ENCODE data around the gene CCR7. TPM values are rescaled to one million over a fixed set of nuclear protein-coding genes. Genes with fewer than 3 reads are reported as not detected.

The CCR7 gene
- total and polyA plus RNA-seq, 12 donors: 0.10 to 1.7 (median 0.46) TPM; not detected in 7

GRCh38 chr17:40562838-40563219 is 2.4 kb downstream of the CCR7 start:
- Histone ChIP-seq H3K27ac (peak overlapping the region in 1 of 10 donors; percentile 91), H3K36me3 (peaks cover 0 to 5% (median 0%) of the 10 kb centered on the region in 9 donors), H3K4me3 (peak overlapping the region in 1 of 10 donors; percentile 43), H3K27me3 (peaks cover 0 to 27% (median 0%) of the 10 kb centered on the region in 7 donors), H3K4me1 (peaks cover 13 to 51% (median 27%) of the 10 kb centered on the region in 9 donors), H3K9me3 (peaks cover 0 to 13% (median 5%) of the 10 kb centered on the region in 11 donors)
- no peak for ATAC-seq
- no peak for TF ChIP-seq CTCF (IDR thresholded peaks at IDR 0.05)
- intact Hi-C loops (cut with DNase I): loop anchor here in 7 of 10 donors (5.0 to 10.0 kb wide), 6 partner anchors 86 to 258 kb away; partner anchors contain the start of genes GJD3 (in 4 of the 7) and RARA (in 1 of the 7)
- 78 to 100% methylated on average over 1 of the region's 1 CpG for WGBS, 2 donors
- DNase-seq: no peak

GRCh38 chr17:40561871-40562611 is 3.2 kb downstream of the CCR7 start:
- DNase-seq: no peak
- Histone ChIP-seq H3K4me1 (peaks cover 16 to 59% (median 35%) of the 10 kb centered on the region in 9 donors), H3K36me3 (peaks cover 0 to 5% (median 0%) of the 10 kb centered on the region in 9 donors), H3K27me3 (peaks cover 0 to 27% (median 0%) of the 10 kb centered on the region in 7 donors), H3K9me3 (peaks cover 0 to 6% (median 0%) of the 10 kb centered on the region in 11 donors), H3K4me3 (peak overlapping the region in 1 of 10 donors; percentile 43), H3K27ac (peak overlapping the region in 1 of 10 donors; percentile 91)
- no peak for ATAC-seq
- peak in 2 of 9 donors; percentile 6 to 24 for TF ChIP-seq CTCF (IDR thresholded peaks at IDR 0.05)
- intact Hi-C loops (cut with DNase I): loop anchor here in 7 of 10 donors (2.0 to 10.0 kb wide), 10 partner anchors 25 to 257 kb away; partner anchors contain the start of genes GJD3 (in 4 of the 7) and RARA (in 1 of the 7)
- whole genome bisulfite sequencing, 2 donors: 63 to 81% methylated on average over 8 of the region's 8 CpGs

- H3K27ac ChIP-seq: peak overlapping the region in 2 of 10 donors; percentile 87 to 91
- no peak for ATAC-seq
- H3K36me3 ChIP-seq: peaks cover 0 to 5% (median 0%) of the 10 kb centered on the region in 9 donors
- H3K9me3 ChIP-seq: no peaks in the 10 kb centered on the region
- WGBS, 2 donors: 83 to 86% methylated on average over 3 of the region's 3 CpGs
- no peak for DNase-seq
- intact Hi-C loops (cut with DNase I): loop anchor here in 7 of 10 donors (2.0 to 10.0 kb wide), 10 partner anchors 25 to 257 kb away; partner anchors contain the start of genes GJD3 (in 4 of the 7) and RARA (in 1 of the 7)
- peaks cover 0 to 27% (median 0%) of the 10 kb centered on the region in 7 donors for H3K27me3 ChIP-seq
- no peak for TF ChIP-seq CTCF (IDR thresholded peaks at IDR 0.05)
- H3K4me3 ChIP-seq: peak overlapping the region in 1 of 10 donors; percentile 40
- peaks cover 20 to 64% (median 41%) of the 10 kb centered on the region in 9 donors for H3K4me1 ChIP-seq
These were observed 3.9 kb downstream of the CCR7 start for GRCh38 chr17:40561294-40561870.

All from heart right ventricle (tissue), 16 donors.